Endothelial cell of umbilical vein (primary cell): ENCODE results near the gene SLC5A11. TPM values are rescaled to one million over a fixed set of nuclear protein-coding genes. Genes with fewer than 3 reads are reported as not detected.

Source experiments
- BruUV-seq: library from RNA; stranded (reverse); fragments of 400-500 nt; replicated peaks from 2 replicates; lab custom pipeline; 2021; lab: Mats Ljungman, UMichigan
- CTCF ChIA-PET: fragments of 300-600, 350-600 bp; sonication (Branson Sonifier 250); formaldehyde crosslinking; loops from one replicate; lab custom pipeline; 2021; ENCODE audit warnings: antibody characterized with exemption, inconsistent platforms; lab: Charles Lee
- POLR2A ChIA-PET: fragments of 300-600, 350-600 bp; sonication (Branson Sonifier 250); formaldehyde crosslinking; loops from one replicate; lab custom pipeline; 2021; ENCODE audit warnings: antibody characterized with exemption, inconsistent platforms; lab: Charles Lee
- DNase-seq: peaks from one replicate; pipeline ENCODE4 v3.0.0-alpha.2; 2011; ENCODE audit warnings: low read depth, low spot score
- FAIRE-seq: peaks from 2 replicates; lab custom pipeline; 2011; peaks lifted over from hg19 to GRCh38; lab: Jason Lieb, UNC
- H2AFZ ChIP-seq: 2 replicates; pipeline ENCODE4 v1.6.0; 2012; ENCODE audit warnings: low read depth, low read length, control low read depth, inconsistent platforms
- H3K27ac ChIP-seq: 2 replicates; pipeline ENCODE4 v1.5.1; 2011; ENCODE audit warnings: low read depth, mild to moderate bottlenecking, control low read depth, low read length, moderate library complexity; ENCODE audit not compliant: insufficient read depth
- H3K27me3 ChIP-seq, 2 experiments: 2 replicates each; pipeline versions ENCODE4 v1.6.0 to v1.6.1; 2011; ENCODE audit warnings: low read length in 2 of 2, mixed read lengths in 1 of 2; ENCODE audit not compliant: control insufficient read depth in 2 of 2, insufficient read depth in 2 of 2
- H3K36me3 ChIP-seq, 2 experiments: 2 replicates in 1 of 2; 3 replicates in 1 of 2; pipeline ENCODE4 v1.5.1; 2011; ENCODE audit warnings: low read length in 2 of 2, mild to moderate bottlenecking in 1 of 2, moderate library complexity in 1 of 2; ENCODE audit not compliant: control insufficient read depth in 2 of 2, insufficient read depth in 2 of 2; ENCODE audit errors: extremely low read depth in 1 of 2
- H3K4me1 ChIP-seq: 3 replicates; pipeline ENCODE4 v1.5.1; 2011; ENCODE audit warnings: mild to moderate bottlenecking, low read length; ENCODE audit not compliant: control insufficient read depth, insufficient read depth; ENCODE audit errors: extremely low read depth
- H3K4me2 ChIP-seq: 2 replicates; pipeline ENCODE4 v1.6.1; 2011; ENCODE audit warnings: low read length, control low read depth, mixed read lengths; ENCODE audit not compliant: insufficient read depth
- H3K4me3 ChIP-seq, 3 experiments: fragments of 200-600 bp in 1 of 3; sonication (generic), shearing (Covaris generic) in 1 of 3; replicated peaks in 1 of 3; 2 replicates each; pipeline ENCODE4 v1.5.1; 2011 to 2016; ENCODE audit warnings: control low read depth in 3 of 3, low read length in 3 of 3, mild to moderate bottlenecking in 2 of 3, inconsistent platforms in 1 of 3, low read depth in 1 of 3, moderate library complexity in 1 of 3; ENCODE audit not compliant: insufficient read depth in 1 of 3
- H3K79me2 ChIP-seq: 2 replicates; pipeline ENCODE4 v1.6.0; 2012; ENCODE audit warnings: low read length, inconsistent platforms; ENCODE audit not compliant: control insufficient read depth, insufficient read depth
- H3K9ac ChIP-seq: replicated peaks from 2 replicates; pipeline ENCODE3; 2011; ENCODE audit warnings: low read length, control low read depth; ENCODE audit not compliant: insufficient read depth; ENCODE audit errors: extremely low read depth
- H3K9me1 ChIP-seq: replicated peaks from 3 replicates; pipeline ENCODE4 v1.6.0; 2011; ENCODE audit warnings: mild to moderate bottlenecking, low read length; ENCODE audit not compliant: control insufficient read depth, insufficient read depth; ENCODE audit errors: extremely low read depth
- H3K9me3 ChIP-seq: replicated peaks from 2 replicates; pipeline ENCODE4 v1.5.1; 2012; ENCODE audit warnings: low read length, inconsistent platforms; ENCODE audit not compliant: control insufficient read depth, insufficient read depth
- H4K20me1 ChIP-seq: replicated peaks from 2 replicates; pipeline ENCODE3; 2011; ENCODE audit warnings: mild to moderate bottlenecking, low read length; ENCODE audit not compliant: control insufficient read depth, insufficient read depth; ENCODE audit errors: extremely low read depth
- CTCF ChIP-seq, 2 donors: IDR thresholded peaks; 1 replicate in 1 of 2; 2 replicates in 1 of 2; pipeline ENCODE4 v1.5.1; 2011; ENCODE audit warnings: low read length in 2 of 2, mild to moderate bottlenecking in 2 of 2, moderate library complexity in 2 of 2, control low read depth in 1 of 2, inconsistent platforms in 1 of 2, low read depth in 1 of 2; ENCODE audit not compliant: insufficient read depth in 1 of 2; ENCODE audit errors: extremely low read depth in 1 of 2
- EZH2 ChIP-seq: IDR thresholded peaks from 2 replicates; pipeline ENCODE4 v1.6.1; 2012; ENCODE audit warnings: borderline replicate concordance, low read depth, mild to moderate bottlenecking, moderate library complexity, low read length, inconsistent platforms; ENCODE audit not compliant: severe bottlenecking
- FOS ChIP-seq: IDR thresholded peaks from 2 replicates; pipeline ENCODE4 v1.6.1; 2011; ENCODE audit warnings: mild to moderate bottlenecking, low read length, moderate library complexity, borderline replicate concordance; ENCODE audit not compliant: insufficient read depth
- GATA2 ChIP-seq: IDR thresholded peaks from 2 replicates; pipeline ENCODE4 v1.7.0; 2011; ENCODE audit warnings: low read depth, mild to moderate bottlenecking, moderate library complexity, mixed read lengths, low read length; ENCODE audit not compliant: insufficient read length, insufficient read depth
- JUN ChIP-seq: IDR thresholded peaks from 2 replicates; pipeline ENCODE4 v1.6.1; 2011; ENCODE audit warnings: borderline replicate concordance, low read depth; ENCODE audit not compliant: insufficient read length, insufficient read depth
- MAX ChIP-seq: IDR thresholded peaks from 2 replicates; pipeline ENCODE4 v1.6.1; 2011; ENCODE audit not compliant: insufficient read depth, insufficient read length
- MYC ChIP-seq: IDR thresholded peaks from one replicate; pipeline ENCODE4 v1.6.1; 2011; ENCODE audit warnings: mild to moderate bottlenecking, low read depth, low read length
- POLR2A ChIP-seq: IDR thresholded peaks from 2 replicates; pipeline ENCODE4 v1.6.1; 2012; ENCODE audit warnings: low read depth, mild to moderate bottlenecking, control low read depth, low read length
- POLR2AphosphoS5 ChIP-seq: IDR thresholded peaks from 2 replicates; pipeline ENCODE4 v1.6.1; 2012; ENCODE audit warnings: low read depth, mild to moderate bottlenecking, control low read depth, low read length, moderate library complexity; ENCODE audit not compliant: insufficient read depth
- dilution Hi-C: fragments of 300-500 bp; cut with MboI; formaldehyde crosslinking; loops from one replicate; pipeline ENCODE4 v1.15.0; 2019; ENCODE audit warnings: low sequenced_read_pairs; ENCODE audit not compliant: extremely low pct_ligation_motif_present
- intact Hi-C: fragments of 100-400 bp; cut with micrococcal nuclease; formaldehyde crosslinking; loops from one replicate; pipeline ENCODE4 v1.10.0; 2022
- polyA plus RNA-seq, 4 experiments: library from polyadenylated mRNA; depleted of rRNA in 3 of 4; stranded (reverse) in 3 of 4; unstranded in 1 of 4; fragments of >200 nt; gene quantifications; 2 replicates each; pipeline versions ENCODE4 v1.2.1 to v1.2.3, GENCODE V29; 2011 to 2012; ENCODE audit warnings: missing spikeins in 1 of 4
- total RNA-seq: library from RNA; stranded (reverse); gene quantifications from 2 replicates; pipeline ENCODE4 v1.2.3, GENCODE V29; 2021

Gene SLC5A11
- total and polyA plus RNA-seq, 2 donors (not counting 3 experiments of a cell fraction or from before 2014, with no cell fraction given): 0.12 TPM; not detected in 1

DNA sequence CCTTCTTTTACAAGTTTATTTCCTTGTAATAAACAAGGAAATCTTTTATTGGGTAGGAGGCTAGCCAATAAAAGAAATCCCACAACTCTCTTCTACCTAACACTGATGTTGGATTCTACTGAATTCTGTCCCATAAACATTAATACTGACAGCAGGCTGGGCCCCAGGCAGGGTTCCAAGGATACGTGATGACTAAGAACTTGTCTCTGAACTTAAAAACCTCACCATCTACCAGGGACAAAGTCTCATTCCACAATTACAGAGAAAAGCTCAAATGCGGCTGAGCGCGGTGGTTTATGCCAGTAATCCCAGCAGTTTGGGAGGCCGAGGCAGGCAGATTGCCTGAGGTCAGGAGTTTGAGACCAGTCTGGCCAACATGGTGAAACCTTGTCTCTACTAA, 104.5 kb downstream of the SLC5A11 start:
- TF ChIP-seq JUN: no peak
- no peak for TF ChIP-seq EZH2
- no peak for TF ChIP-seq CTCF (IDR thresholded peaks at IDR 0.05; ENCODE audit: extremely low read depth in 1 of 2, insufficient read depth in 1 of 2, low read depth in 1 of 2, low read length in 2 of 2)
- no peak for TF ChIP-seq POLR2A
- no peak for TF ChIP-seq MAX
- no peak for TF ChIP-seq FOS
- no peak for TF ChIP-seq MYC
- no peak for TF ChIP-seq GATA2
- no peak for TF ChIP-seq POLR2AphosphoS5
- no peak for DNase-seq
- FAIRE-seq: no peak
- no peak overlapping the region for H3K27ac ChIP-seq
- H3K9me3 ChIP-seq: no peaks in the 10 kb centered on the region
- H2AFZ ChIP-seq: no peak overlapping the region
- no peak overlapping the region for H3K4me2 ChIP-seq
- no peak overlapping the region for H3K4me3 ChIP-seq
- H3K9ac ChIP-seq: no peak overlapping the region
- dilution Hi-C loops: no loop called here
- ChIA-PET POLR2A (no interaction called here), CTCF (interaction anchor here (0.9 to 2.0 kb wide), 2 partner anchors 65 to 116 kb away, joined by 3 to 4 read pairs; partner anchors contain the start of gene ARHGAP17)
- H3K9me1 ChIP-seq: no peaks in the 10 kb centered on the region
- intact Hi-C loops: no loop called here
- H3K4me1 ChIP-seq: no peaks in the 10 kb centered on the region
- H3K36me3 ChIP-seq: peaks cover 42 to 47% of the 10 kb centered on the region in 2 experiments
- no peaks in the 10 kb centered on the region for H3K27me3 ChIP-seq
- H3K79me2 ChIP-seq: no peaks in the 10 kb centered on the region
- BruUV-seq: no TSS peak
- no peaks in the 10 kb centered on the region for H4K20me1 ChIP-seq
